HEK293 (cell line): Measurements from ENCODE around the gene GPR39.

Source experiments
- CTCF ChIA-PET: fragments of 350-600 bp; formaldehyde crosslinking; extraction: SDS; loops from one replicate; lab custom pipeline; 2021; ENCODE audit warnings: antibody characterized with exemption; lab: Yijun Ruan, JAX
- POLR2A ChIA-PET: fragments of 300-600 bp; formaldehyde crosslinking; extraction: SDS; loops from one replicate; lab custom pipeline; 2020; ENCODE audit warnings: antibody characterized with exemption, inconsistent platforms; lab: Yijun Ruan, JAX
- H3K27ac ChIP-seq: fragments of 200-500 bp; sonication (Bioruptor generic); 2 replicates; pipeline ENCODE4 v1.5.1; 2014; ENCODE audit warnings: low read depth, low read length, control low read depth, inconsistent platforms; ENCODE audit errors: extremely low read depth
- H3K36me3 ChIP-seq, 2 experiments: fragments of 200-500 bp in 1 of 2; sonication (Bioruptor generic) in 1 of 2; 1 replicate in 1 of 2; 2 replicates in 1 of 2; pipeline ENCODE4 v1.5.1; 2014 to 2017; ENCODE audit warnings: inconsistent platforms in 2 of 2, low read length in 2 of 2; ENCODE audit not compliant: control insufficient read depth in 2 of 2, insufficient read depth in 1 of 2
- H3K4me1 ChIP-seq: fragments of 200-500 bp; sonication (Bioruptor generic); 2 replicates; pipeline ENCODE4 v1.5.1; 2014; ENCODE audit warnings: mild to moderate bottlenecking, low read length, inconsistent platforms; ENCODE audit not compliant: control insufficient read depth, insufficient read depth
- H3K4me3 ChIP-seq: 2 replicates; pipeline ENCODE4 v1.5.1; 2011; ENCODE audit warnings: low read depth, mild to moderate bottlenecking, control low read depth, low read length, moderate library complexity
- H3K9me3 ChIP-seq: fragments of 200-500 bp; sonication (Bioruptor generic); 2 replicates; pipeline ENCODE4 v1.5.1; 2014; ENCODE audit warnings: low read depth, low read length, inconsistent platforms; ENCODE audit not compliant: control insufficient read depth, insufficient read depth
- ATF2 ChIP-seq: fragments of 450-650 bp; formaldehyde crosslinking; IDR thresholded peaks from 2 replicates; pipeline ENCODE4 v1.5.1; 2016; ENCODE audit warnings: missing biosample characterization, missing genetic modification characterization, low read depth
- BCL11B ChIP-seq: fragments of 450-650 bp; formaldehyde crosslinking; IDR thresholded peaks from 2 replicates; pipeline ENCODE4 v1.5.1; 2016; ENCODE audit warnings: low read depth, missing biosample characterization, missing genetic modification characterization
- CTCF ChIP-seq: fragments of 450-650 bp; formaldehyde crosslinking; IDR thresholded peaks from 2 replicates; pipeline ENCODE4 v1.5.1; 2016; ENCODE audit warnings: missing biosample characterization, missing genetic modification characterization
- IKZF3 ChIP-seq: fragments of 450-650 bp; IDR thresholded peaks from 2 replicates; pipeline ENCODE4 v1.5.0; 2018; ENCODE audit warnings: missing biosample characterization, mild to moderate bottlenecking, missing genetic modification characterization, moderate library complexity
- KLF17 ChIP-seq: fragments of 450-650 bp; formaldehyde crosslinking; IDR thresholded peaks from 2 replicates; pipeline ENCODE4 v1.5.1; 2016; ENCODE audit warnings: missing biosample characterization, missing genetic modification characterization
- MYNN ChIP-seq: fragments of 450-650 bp; formaldehyde crosslinking; IDR thresholded peaks from 2 replicates; pipeline ENCODE4 v1.5.1; 2016; ENCODE audit warnings: missing biosample characterization, missing genetic modification characterization, borderline replicate concordance
- ZBTB6 ChIP-seq: fragments of 450-650 bp; formaldehyde crosslinking; IDR thresholded peaks from 2 replicates; pipeline ENCODE4 v1.5.1; 2017; ENCODE audit warnings: missing biosample characterization, missing genetic modification characterization
- ZIC2 ChIP-seq: fragments of 450-650 bp; formaldehyde crosslinking; IDR thresholded peaks from 2 replicates; pipeline ENCODE4 v1.5.1; 2016; ENCODE audit warnings: missing biosample characterization, missing genetic modification characterization
- ZNF138 ChIP-seq: fragments of 450-650 bp; formaldehyde crosslinking; IDR thresholded peaks from 2 replicates; pipeline ENCODE4 v1.5.1; 2016; ENCODE audit warnings: missing biosample characterization, missing genetic modification characterization, borderline replicate concordance
- ZNF155 ChIP-seq: fragments of 450-650 bp; formaldehyde crosslinking; IDR thresholded peaks from 2 replicates; pipeline ENCODE4 v1.5.1; 2016; ENCODE audit warnings: missing biosample characterization, missing genetic modification characterization
- ZNF157 ChIP-seq: fragments of 450-650 bp; formaldehyde crosslinking; IDR thresholded peaks from 2 replicates; pipeline ENCODE4 v1.5.1; 2016; ENCODE audit warnings: missing biosample characterization, missing genetic modification characterization
- ZNF548 ChIP-seq: fragments of 450-650 bp; formaldehyde crosslinking; IDR thresholded peaks from 2 replicates; pipeline ENCODE4 v1.5.1; 2016; ENCODE audit warnings: missing biosample characterization, missing genetic modification characterization
- ZNF692 ChIP-seq: fragments of 450-650 bp; formaldehyde crosslinking; IDR thresholded peaks from 2 replicates; pipeline ENCODE4 v1.5.1; 2016; ENCODE audit warnings: missing biosample characterization, missing genetic modification characterization
- ZNF76 ChIP-seq: fragments of 450-650 bp; formaldehyde crosslinking; IDR thresholded peaks from 2 replicates; pipeline ENCODE4; 2016; ENCODE audit warnings: low read depth, missing biosample characterization, missing genetic modification characterization, borderline replicate concordance
- ZNF791 ChIP-seq: fragments of 450-650 bp; formaldehyde crosslinking; IDR thresholded peaks from 2 replicates; pipeline ENCODE4 v1.5.1; 2016; ENCODE audit warnings: missing biosample characterization, missing genetic modification characterization
- ZNF830 ChIP-seq: fragments of 450-650 bp; IDR thresholded peaks from 2 replicates; pipeline ENCODE4 v1.5.0; 2018; ENCODE audit warnings: missing biosample characterization, missing genetic modification characterization, low read depth, mild to moderate bottlenecking, moderate library complexity

Gene GPR39

GRCh38 chr2:132497591-132497990, 81.0 kb downstream of the GPR39 start (continued):
- no peak for TF ChIP-seq ZNF138
- TF ChIP-seq IKZF3 (tag by site-specific recombination): no peak

GRCh38 chr2:132503701-132504100, 87.1 kb downstream of the GPR39 start:
- H3K4me1 ChIP-seq: no peaks in the 10 kb centered on the region
- CTCF ChIA-PET: no interaction called here
- no peaks in the 10 kb centered on the region for H3K9me3 ChIP-seq
- no peaks in the 10 kb centered on the region for H3K36me3 ChIP-seq
- no peak overlapping the region for H3K4me3 ChIP-seq
- H3K27ac ChIP-seq: no peak overlapping the region
- POLR2A ChIA-PET: no interaction called here
- TF ChIP-seq ZNF791 (tag by site-specific recombination): no peak
- TF ChIP-seq ZNF692 (tag by site-specific recombination): no peak
- no peak for TF ChIP-seq ZNF548 (tag by site-specific recombination)
- TF ChIP-seq ZNF830 (tag by site-specific recombination): no peak
- no peak for TF ChIP-seq KLF17 (tag by site-specific recombination)
- no peak for TF ChIP-seq ZNF155 (tag by site-specific recombination)
- TF ChIP-seq ZBTB6 (tag by site-specific recombination): no peak
- TF ChIP-seq MYNN (tag by site-specific recombination): no peak
- TF ChIP-seq ZNF76 (tag by site-specific recombination): no peak
- no peak for TF ChIP-seq ZNF157 (tag by site-specific recombination)
- TF ChIP-seq ZIC2 (tag by site-specific recombination): no peak
- TF ChIP-seq ATF2: no peak
- TF ChIP-seq, all 188 proteins: peak for 0

GRCh38 chr2:132515010-132515409, 98.4 kb downstream of the GPR39 start:
- H3K4me1 ChIP-seq: no peaks in the 10 kb centered on the region
- H3K36me3 ChIP-seq: no peaks in the 10 kb centered on the region
- TF ChIP-seq BCL11B (no peak), CTCF (tag by site-specific recombination) (no peak)
- POLR2A ChIA-PET: no interaction called here
- H3K9me3 ChIP-seq: no peaks in the 10 kb centered on the region
- CTCF ChIA-PET: no interaction called here
- H3K4me3 ChIP-seq: no peak overlapping the region
- no peak overlapping the region for H3K27ac ChIP-seq
